HFF-Myc (cell line): ENCODE results near the gene TPI1.

Experiments
- DNase-seq: peaks from one replicate; pipeline ENCODE4 v3.0.0-alpha.2; 2011; ENCODE audit warnings: low read depth; ENCODE audit errors: extremely low read depth
- H3K4me3 ChIP-seq: replicated peaks from 2 replicates; pipeline ENCODE4 v1.5.1; 2011; ENCODE audit warnings: low read depth, mild to moderate bottlenecking, control low read depth, low read length
- CTCF ChIP-seq: IDR thresholded peaks from 2 replicates; pipeline ENCODE4 v1.5.1; 2012; ENCODE audit warnings: mild to moderate bottlenecking, low read depth, low read length, control low read depth; ENCODE audit errors: missing control alignments

The TPI1 gene

DNA sequence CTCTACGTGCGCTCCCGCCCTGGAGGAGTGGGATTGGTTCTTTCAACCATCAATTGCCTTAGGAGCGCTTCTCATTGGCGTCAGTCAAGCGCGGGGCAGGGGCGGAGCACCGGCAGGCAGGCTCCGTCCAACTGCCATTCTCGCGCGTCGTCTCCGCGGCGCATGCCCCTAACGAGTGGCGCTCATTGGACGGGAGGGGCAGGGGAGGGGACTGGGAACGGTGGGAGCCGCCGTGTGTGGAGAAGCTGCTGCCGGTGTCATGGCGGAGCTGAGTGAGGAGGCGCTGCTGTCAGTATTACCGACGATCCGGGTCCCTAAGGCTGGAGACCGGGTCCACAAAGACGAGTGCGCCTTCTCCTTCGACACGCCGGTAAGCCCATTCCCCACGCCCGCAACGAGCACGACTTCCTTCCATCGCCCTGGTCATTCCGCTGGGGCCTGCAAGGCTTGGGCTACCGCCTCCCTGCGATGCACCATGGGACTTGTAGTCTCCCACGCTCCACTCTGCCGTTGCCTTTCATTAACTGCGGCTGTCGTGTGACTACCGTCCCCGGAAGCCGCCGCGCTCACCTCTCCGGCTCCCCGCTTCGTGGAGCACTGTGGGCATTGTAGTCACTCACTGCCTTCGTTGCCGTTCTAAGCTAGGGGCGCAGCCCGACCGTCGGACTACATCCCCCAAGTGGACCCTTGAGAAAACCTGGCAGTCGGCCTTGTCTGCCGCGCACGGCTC is 15.2 kb upstream of the TPI1 start, which contains the start of gene USP5:
TSS of gene USP5 (plus strand) at position 230 of the 730 bp plus-strand sequence. CDS start at position 260, 30 bp downstream.
- no peak for TF ChIP-seq CTCF
- H3K4me3 ChIP-seq = peak within 1 kb of the TSS; percentile 69
- peak; percentile 99 for DNase-seq

DNA sequence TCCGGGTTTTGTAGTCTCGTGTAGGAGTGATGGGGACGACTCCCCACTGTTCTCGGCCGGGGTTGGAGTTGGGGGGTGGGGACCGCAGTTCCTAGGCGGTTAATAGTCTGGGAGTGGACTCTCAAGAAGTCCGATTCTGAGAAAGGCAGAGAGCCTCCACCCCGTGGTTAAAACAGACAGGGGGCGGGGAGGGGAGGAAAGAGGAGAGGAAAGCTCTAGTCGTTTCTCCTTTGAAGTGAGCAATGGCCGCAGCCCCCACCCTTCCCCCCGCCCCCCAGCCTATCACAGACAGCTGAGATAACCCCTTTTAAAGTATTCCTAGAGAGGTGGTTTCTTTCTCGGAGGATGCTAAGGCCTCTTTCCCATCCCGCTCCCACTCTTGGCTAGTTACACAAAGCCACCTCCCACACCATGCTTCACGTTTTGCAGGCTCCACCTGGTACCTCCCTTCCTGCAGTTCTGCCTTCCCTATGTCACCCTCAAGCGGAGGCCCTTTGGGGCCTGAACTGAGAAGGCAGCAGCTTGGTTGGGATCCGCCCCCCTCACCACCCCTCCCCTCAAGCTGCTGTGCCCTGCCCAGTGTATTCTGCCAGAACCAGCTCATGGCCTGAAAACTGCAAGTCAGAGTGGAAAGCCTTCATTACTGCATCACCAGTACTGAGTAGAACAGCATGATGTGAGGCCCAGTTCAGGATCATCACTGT is 14.5 kb upstream of the TPI1 start:
- DNase-seq = no peak
- peak overlapping the region; percentile 69 for H3K4me3 ChIP-seq
- TF ChIP-seq CTCF = no peak

DNA sequence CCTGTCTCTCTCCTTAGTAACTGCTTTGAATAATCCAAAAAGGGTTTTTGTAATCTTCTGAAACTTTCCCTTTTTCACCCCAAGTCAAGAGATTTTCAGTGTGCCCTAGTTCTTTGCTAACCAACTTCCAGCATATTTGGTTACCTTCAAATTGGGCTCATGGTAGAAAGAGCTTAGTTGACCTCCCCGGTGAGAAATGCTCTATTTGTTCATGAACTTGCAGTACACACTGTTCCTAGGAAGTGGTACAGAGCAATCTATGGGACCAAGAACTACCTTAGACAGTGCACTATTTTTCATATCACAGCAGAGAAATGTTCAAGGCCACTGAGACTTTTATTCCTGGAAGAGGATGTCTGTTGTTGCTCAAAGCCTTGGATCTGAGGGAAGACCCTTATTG is 13.7 kb upstream of the TPI1 start:
- no peak for TF ChIP-seq CTCF
- H3K4me3 ChIP-seq = peak overlapping the region; percentile 69
- DNase-seq = no peak

GRCh38 chr12:6854036-6854435 is 13.3 kb upstream of the TPI1 start:
- H3K4me3 ChIP-seq = no peak overlapping the region
- no peak for TF ChIP-seq CTCF
- no peak for DNase-seq

GRCh38 chr12:6855322-6855721 is 12.0 kb upstream of the TPI1 start:
- no peak for TF ChIP-seq CTCF
- no peak for DNase-seq

GRCh38 chr12:6858799-6859198 is 8.5 kb upstream of the TPI1 start:
- DNase-seq = no peak
- TF ChIP-seq CTCF = no peak
- H3K4me3 ChIP-seq = no peak overlapping the region

More at GRCh38 chr12:6855322-6855721, 12.0 kb upstream of the TPI1 start:
- H3K4me3 ChIP-seq = no peak overlapping the region
